Stimulated activated CD4-positive, alpha-beta T cell treated with anti-CD3 and anti-CD28 coated beads, Interleukin-1b, Interleukin-23, amount 100 ng/mL, for 1 hour (primary cell): Measurements from ENCODE around the gene FMOD.
A peak's percentile ranks its signal among the peaks of the same experiment; 100 is the strongest.
"Not testable (repeated sequence)": the region's sequence is repeated elsewhere in the genome, so short reads cannot be mapped to it uniquely, and the experiment has no call there.

Experiments
- DNase-seq, 2 donors: peaks; one replicate each; pipeline ENCODE4 v3.0.0-alpha.2; 2020; ENCODE audit warnings: low read depth in 2 of 2

FMOD gene

DNA sequence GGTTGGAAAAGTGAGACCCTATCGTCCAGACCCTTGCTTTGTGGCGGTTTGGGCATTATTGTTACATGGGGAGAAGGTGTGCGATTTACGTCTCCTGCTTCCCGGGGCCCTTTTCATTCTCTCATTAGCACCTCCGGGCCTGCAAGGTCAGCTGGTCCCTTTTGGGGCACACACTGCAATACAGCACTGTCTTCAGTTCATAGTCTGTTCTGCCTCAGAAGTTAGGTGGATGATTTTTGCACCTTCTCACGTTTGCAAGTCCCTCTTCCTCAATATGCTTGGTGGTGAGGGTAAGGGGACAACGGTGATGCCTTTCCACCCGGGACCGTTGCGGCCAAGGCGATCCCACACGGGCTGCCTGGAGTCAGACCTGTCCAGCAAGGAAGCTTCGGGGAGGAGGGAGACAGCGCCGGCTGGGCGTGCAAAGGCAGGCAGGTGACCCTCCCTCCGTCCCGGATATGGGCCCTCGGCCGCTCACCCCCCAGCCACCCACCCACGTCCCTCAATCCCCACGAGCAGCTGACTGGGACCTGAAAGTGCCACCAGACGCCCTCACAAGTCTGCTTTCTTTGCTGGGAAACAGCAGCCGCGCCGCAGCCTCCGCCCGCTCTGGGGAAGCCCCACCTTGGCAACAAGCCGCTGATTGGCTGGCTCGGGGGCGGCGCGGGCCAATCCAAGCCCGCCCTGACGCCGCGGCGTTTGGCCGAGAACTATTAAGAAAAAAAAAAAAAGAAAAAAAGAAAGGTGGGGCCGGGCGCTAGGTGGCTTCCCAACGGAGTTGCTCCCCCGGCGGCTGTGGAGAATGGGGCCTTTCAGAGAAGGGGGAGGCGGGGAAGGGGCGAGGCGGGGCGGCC, 23.9 kb downstream of the FMOD start:
- DNase-seq, result peak; percentile 74 to 87

DNA sequence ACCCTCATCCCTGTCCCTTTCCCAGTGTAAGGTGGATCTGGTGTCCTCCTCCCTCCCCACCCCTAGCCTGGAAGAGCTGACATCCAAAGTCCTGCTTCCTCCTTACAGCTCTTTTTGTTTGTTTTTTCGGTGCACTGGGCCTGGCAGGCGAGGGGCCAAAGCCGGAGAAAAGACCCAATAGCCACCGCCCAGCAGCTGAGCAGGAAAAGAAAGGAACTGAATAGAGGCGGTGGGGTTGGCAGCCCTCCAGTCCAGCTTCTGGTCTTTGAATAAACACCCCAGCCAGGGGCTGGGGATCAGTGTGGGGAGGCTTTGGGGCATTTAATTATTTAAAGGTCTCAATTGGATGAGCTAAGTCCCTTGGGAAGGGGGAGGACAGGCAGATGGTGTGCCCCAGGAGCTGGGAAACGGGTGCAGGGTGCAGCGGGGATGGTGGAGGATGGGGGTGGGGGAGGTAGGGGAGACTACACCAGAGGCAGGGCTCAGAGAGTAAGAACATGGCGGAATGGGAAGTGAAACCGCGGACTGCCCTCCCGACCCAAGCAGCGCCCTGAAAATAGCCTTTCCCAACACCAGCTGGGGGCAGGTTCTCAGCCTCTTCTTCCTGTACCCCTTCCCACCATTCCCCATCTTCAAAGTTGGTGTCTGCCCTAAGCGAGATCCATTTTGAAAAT, 25.4 kb downstream of the FMOD start:
- no peak for DNase-seq

DNA sequence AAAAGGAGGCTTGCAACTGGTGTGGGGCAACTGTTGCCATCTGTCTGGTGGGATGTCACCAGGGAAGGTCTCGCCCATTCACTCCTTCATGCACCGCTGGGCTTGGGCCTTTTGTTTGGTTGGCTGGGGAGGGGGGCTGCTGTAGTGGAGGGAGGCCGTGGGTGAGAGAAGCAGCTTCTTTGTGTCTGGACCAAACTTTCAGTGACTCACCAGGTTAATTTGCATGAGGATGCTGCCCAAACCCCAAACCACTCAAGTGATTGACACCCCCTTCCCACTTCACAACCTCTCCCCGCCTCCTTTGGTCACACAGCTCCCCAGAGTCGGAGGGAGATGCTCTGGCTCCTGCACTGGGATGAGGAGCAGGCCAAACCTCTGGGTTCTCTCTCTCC, 25.9 kb downstream of the FMOD start:
- no peak for DNase-seq

DNA sequence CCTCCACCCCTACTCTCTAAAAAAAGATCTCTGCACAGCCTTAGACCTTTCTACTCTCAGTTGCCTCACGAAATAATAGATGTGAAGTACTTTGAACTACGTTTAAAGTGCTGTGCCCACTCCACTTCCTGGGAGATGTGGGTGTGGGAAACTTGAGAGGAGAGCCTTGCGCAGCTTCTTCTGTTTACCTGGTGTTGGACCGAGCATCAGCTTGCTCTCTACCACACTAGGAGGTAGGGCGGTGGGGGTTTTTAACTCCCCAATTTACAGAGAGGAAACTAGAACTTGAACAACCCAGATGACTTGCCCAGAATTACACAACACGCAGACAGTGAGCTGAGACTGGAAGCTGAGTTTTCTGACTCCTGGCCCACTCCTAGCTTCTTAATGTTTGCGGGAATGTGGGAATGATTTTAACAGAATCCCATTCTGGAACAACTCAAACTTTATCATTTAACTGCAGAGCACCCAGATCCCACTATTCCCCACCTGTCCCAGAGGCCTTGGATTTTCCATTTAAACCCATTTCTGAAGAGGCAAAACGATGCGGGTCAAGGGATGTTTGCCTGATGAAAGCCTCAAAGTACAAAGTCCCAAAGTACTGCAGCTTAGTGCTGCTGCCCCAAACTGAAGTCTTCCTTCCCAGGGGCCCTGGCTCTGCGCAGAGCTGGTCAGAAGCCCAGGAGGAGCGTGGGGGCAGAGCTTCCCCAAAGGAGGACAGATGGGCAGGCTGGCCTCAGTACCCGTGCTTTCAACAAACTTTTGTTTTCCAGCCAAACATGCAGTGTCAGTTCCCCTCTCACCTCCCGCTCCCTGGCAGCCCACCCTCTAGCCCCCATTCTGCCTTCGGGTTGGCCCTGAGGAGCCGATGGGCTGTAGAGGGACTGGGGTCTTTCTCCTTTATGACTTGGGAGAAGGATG, 26.6 kb downstream of the FMOD start:
- DNase-seq, result no peak

DNA sequence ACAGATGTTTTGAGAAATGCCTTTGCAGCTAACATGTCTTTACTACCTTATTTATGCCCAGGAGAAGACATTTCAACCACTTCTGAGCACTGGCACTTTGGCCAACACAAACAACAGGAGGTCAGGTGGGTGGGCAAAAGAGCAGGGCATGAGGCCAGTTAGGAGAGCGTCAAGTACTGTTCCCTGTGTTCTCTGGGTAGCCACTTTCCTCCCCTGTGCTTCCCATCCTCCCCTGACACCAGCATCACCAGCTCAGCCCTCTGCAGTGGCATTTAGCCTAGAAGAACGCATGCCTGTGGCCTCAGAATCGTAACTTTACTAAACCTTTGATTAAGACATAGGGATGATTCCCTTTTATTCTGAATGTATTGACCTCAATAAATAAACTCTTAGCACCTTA, 27.3 kb downstream of the FMOD start:
- DNase-seq, result no peak

DNA sequence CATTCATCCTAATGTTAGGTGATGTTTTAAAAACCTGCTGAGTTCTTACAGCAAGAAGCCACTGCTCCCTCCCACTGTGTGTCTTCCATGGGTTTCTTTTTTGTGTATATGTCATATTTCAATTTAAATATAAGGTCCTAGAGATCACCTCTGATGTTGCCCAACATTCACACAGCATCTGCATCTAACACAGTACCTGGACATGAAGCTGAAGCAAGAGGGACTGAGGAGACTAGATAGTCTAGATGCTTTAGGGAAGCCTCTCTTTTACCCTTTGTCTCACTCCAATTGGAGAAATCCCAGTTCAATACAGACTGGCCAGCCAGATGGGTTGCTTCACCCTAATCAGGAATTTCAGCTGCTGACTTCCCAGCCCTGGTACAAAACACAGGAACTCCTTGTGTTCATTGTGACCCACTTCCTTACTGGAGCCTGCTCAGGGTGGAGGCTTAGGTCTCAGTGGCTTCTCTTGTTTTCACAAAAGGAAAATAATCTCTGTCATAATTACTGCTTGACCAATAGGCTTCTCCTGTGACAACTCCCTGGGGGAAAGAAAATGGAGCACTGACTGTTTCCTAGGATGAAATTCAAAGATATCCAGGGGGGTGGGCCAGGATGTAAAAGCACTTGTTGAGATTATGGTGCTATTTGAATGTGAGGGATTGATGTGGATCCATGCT, 28.3 kb downstream of the FMOD start:
- no peak for DNase-seq

DNA sequence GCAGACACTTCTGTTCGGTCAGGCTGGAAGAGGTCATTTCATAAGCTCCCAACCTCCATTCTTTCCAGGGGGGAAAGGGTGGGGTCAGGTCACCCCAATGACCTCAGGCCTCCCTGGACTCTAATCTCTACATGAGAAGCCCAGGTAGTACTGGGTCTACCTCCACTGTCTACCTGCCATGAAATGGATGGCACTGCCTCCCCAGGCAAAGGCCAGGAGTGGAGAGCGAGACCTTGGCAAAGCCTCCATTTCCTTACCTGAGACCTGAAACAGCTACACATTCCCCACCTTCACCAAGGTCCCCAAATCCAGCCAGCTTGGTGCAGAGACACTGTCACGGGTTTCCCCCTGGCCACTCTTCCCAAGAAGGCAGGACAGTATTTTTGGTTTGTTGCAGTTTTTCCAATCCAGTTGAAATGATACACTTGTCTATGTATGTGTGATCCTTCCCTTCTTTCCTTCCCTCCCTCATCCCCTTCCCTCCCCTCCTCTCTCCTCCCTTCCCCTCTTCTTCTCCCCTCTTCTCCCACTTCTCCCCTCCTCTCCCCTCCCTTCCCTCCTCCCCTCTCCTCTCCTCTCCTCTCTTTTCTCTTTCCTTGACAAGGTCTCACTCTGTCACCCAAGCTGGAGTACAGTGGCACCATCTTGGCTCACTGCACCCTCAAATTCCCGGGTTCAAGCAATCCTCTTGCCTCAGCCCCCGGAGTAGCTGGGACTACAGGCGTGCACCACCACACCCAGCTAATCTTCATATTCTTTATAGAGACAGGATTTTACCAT, 29.5 kb downstream of the FMOD start:
- DNase-seq, result no peak

DNA sequence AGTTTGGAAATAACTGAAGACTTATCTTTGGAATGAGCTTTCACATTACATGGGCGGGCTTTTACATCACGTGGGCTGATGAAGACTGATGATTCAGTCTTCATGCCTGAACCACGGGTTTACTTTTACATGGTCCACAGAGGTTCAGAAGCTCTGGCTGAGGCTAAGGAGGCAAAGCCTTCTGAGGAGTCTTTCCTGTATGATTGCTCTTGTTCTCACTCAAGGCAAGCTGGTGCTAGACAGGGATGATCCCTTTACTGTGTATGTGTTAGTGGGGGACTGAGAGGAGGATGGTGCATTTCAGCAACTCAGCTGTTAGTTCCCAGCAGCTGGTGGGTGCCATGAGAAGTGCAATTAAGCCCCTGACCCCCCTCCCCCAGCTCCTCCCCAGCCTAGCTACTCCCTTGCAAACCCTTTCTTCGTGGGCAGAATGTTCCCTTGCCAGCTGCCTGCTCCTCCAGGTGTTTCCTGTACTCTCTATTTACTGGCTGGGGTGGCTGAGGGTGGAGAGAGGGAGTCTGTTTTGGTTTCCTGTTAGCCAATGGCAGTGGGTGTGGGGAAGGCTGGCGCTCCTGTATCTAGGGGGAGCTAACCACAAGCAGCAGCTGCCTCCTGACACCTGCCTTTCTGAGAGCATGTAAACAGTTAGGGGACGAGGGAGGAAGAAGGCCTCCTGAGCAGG, 30.2 kb downstream of the FMOD start:
- no peak for DNase-seq

DNA sequence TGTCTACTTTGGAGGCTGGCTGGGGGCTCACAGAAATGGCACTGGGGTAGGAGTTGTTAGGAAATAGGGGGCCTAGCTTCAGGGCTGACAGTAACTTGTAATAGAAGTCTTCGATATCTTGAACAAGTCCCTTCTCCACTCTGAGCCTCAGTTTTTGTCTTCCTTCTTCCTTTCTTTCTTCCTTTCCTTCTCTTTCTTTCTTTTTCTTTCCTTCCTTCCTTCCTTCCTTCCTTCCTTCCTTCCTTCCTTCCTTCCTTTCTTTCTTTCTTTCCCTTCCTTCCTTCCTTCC, 32.7 kb downstream of the FMOD start:
- no peak for DNase-seq

DNA sequence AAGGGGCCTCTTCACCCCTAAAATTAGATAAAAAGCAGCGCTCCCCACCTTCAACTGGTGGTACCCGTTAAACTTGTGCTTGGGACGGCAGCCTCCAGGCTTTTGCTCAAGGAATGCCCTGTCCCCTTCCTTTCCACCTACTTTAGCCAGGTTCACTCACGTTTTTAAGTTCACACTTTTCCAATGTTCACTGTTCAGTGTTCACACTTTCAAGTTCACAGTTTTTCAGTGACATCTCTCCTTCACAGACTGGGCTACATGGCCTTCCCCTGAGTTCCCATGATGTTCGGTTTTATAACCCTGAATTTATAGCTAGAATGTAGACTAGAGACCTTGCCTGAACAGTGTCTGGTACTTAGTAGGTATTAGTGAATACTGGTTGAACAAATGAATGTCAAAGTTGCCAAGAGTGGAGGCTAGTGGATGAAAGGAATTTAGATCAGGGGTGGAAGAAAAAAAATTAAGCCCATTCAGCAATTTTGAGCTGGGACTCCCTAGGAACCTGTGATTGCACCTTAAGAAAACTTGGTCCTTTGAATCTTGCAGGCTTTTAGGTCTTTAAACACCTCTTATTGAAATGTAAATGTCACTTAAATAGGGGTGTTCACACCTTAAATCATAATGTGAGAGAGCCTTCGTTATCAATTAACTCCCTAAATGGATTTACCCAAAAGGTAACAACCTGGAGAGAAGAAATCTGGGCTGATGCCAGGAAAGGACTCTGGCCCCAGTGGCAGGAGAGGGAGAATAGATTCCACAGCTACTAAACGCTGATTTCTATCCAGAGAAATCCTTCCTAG, 33.3 kb downstream of the FMOD start:
- DNase-seq, result no peak

DNA sequence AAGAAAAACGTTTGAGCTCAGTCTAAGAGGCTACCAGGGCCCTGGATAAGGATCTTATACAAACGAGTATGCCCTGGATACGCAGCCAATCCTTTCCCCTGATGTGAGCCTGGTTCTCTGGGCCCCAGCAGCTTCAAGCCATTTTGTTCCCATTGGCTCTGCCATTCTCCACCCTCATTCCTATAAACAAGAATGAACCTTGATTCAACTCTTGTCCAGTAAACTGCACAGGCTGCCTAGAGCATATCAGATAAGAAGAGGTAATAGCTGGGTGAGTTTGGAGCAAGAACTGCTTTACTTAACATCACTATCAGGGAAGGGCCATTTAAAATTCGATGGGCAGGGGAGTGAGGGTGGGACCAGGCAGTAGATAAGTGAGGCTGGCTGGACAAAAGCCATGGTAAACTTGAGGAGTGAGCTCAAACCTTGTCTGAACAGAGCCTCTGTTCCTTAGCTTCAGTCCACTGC, 34.3 kb downstream of the FMOD start:
- DNase-seq, result no peak

DNA sequence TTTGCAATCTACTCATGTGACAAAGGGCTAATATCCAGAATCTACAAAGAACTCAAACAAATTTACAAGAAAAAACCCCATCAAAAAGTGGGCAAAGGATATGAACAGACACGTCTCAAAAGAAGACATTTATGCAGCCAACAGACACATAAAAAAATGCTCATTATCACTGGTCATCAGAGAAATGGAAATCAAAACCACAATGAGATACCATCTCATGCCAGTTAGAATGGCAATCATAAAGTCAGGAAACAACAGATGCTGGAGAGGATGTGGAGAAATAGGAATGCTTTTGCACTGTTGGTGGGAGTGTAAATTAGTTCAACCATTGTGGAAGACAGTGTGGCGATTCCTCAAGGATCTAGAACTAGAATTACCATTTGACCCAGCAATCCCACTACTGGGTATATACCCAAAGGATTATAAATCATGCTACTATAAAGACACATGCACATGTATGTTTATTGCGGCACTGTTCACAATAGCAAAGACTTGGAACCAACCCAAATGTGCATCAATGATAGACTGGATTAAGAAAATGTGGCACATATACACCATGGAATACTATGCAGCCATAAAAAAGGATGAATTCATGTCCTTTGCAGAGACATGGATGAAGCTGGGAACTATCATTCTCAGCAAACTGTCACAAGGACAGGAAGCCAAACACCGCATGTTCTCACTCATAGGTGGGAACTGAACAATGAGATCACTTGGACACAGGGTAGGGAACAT, 36.7 kb downstream of the FMOD start:
- not testable (repeated sequence) for DNase-seq

DNA sequence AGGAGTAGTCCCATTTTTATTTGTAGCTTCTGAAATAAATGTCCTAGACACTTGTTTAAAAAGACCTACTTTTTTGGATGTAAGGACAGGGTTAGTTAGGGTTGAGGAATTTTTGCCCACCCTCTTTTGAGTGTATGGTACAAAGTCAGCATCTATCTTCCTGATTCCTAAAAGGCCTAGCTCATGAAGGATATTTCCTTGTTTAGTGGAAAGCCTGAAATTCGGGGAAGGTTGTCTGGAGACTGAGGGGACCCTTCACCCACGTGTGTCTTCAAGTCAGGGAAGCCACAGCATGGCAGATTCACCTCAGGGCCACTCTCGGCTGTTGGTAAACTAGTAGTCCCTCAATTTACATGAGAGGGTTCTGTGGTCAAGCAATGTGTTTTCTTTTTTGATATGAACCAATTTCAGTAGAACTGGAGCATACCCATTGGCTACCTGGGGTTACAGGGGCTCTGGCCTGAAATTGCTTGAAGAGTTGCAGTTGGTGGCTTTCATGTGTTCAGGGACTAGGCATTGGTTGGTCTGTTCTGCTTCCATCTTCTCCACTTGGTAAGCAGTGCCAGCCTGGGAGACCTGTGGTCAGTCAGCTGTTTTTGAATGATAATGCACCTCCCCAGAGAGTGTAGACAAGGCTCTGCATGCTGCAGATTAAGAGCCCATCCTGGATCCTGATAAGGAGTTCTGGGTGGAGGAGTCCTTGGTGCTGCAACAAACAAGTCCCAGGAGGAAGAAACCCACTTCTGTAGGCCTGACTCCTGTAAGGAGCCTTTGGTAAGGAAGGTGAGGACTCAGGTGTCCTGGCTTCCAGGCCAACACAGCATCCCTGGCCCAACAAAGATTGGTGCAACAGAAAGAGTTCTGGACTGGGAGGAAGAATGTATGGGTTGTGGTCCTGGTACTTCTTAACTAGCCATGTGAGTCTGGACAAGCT, 39.3 kb downstream of the FMOD start:
- no peak for DNase-seq

DNA sequence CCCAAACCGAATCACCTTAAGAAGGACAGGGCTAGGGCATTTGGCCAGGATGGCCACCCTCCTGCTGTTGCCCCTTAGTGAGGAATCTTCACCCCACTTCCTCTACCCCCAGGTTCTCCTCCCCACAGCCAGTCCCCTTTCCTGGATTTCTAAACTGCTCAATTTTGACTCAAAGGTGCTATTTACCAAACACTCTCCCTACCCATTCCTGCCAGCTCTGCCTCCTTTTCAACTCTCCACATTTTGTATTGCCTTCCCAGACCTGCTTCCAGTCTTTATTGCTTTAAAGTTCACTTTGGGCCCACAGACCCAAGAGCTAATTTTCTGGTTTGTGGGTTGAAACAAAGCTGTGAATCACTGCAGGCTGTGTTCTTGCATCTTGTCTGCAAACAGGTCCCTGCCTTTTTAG, 42.0 kb downstream of the FMOD start:
- no peak for DNase-seq

DNA sequence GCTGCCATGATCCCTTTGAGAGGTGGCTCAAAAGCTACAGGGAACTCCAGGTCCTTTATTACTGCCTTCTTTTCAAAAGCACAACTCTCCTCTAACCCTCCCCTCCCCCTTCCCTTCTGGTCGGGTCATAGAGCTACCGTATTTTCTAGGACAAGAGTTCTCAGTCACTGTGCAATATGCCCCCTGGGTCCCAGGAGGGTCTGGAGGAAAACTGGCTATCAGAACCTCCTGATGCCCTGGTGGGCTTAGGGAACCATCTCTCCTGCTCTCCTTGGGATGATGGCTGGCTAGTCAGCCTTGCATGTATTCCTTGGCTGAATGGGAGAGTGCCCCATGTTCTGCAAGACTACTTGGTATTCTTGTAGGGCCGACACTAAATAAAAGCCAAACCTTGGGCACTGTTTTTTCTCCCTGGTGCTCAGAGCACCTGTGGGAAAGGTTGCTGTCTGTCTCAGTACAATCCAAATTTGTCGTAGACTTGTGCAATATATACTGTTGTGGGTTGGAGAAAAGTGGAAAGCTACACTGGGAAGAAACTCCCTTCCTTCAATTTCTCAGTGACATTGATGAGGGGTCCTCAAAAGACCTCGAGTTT, 42.5 kb downstream of the FMOD start:
- DNase-seq, result no peak

DNA sequence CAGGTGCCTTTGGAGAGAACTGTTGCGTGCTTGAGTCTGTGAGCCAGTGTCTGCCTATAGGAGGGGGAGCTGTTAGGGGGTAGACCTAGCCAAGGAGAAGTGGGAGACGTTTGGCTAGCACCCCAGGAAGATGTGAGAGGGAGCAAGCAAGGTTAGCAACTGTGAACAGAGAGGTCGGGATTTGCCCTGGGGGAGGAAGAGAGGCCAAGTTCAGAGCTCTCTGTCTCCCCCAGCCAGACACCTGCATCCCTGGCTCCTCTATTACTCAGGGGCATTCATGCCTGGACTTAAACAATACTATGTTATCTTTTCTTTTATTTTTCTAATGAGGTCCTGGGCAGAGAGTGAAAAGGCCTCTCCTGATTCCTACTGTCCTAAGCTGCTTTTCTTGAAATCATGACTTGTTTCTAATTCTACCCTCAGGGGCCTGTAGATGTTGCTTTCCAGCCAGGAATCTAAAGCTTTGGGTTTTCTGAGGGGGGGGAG, 43.2 kb downstream of the FMOD start:
- no peak for DNase-seq

DNA sequence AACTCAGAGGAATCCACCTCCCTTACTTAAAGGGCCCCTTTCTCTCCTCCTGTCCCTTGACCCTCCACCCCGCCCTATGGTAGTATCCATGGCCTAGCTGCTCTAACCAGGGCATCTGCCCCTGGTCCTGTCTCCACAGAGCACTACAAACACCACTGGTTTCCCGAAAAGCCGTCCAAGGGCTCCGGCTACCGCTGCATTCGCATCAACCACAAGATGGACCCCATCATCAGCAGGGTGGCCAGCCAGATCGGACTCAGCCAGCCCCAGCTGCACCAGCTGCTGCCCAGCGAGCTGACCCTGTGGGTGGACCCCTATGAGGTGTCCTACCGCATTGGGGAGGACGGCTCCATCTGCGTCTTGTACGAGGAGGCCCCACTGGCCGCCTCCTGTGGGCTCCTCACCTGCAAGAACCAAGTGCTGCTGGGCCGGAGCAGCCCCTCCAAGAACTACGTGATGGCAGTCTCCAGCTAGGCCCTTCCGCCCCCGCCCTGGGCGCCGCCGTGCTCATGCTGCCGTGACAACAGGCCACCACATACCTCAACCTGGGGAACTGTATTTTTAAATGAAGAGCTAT, 43.9 kb downstream of the FMOD start:
- DNase-seq, result peak in 1 of 2 donors; percentile 37
